Suprapubic skin (tissue), 3 donors: ENCODE data around the gene KCNA2.

Source experiments
- CTCF ChIP-seq, 2 donors: fragments of 200-600 bp in 1 of 2; fragments of 450-650 bp in 1 of 2; sonication (generic) in 1 of 2; IDR thresholded peaks; one replicate each; pipeline ENCODE4 v1.5.1; 2016 to 2019; ENCODE audit warnings: antibody characterized with exemption in 2 of 2, mild to moderate bottlenecking in 1 of 2, moderate library complexity in 1 of 2
- POLR2A ChIP-seq, 2 donors: fragments of 450-650 bp; IDR thresholded peaks; one replicate each; pipeline ENCODE4 v1.6.1; 2017; ENCODE audit warnings: antibody characterized with exemption in 2 of 2, mild to moderate bottlenecking in 2 of 2, moderate library complexity in 2 of 2

DNA sequence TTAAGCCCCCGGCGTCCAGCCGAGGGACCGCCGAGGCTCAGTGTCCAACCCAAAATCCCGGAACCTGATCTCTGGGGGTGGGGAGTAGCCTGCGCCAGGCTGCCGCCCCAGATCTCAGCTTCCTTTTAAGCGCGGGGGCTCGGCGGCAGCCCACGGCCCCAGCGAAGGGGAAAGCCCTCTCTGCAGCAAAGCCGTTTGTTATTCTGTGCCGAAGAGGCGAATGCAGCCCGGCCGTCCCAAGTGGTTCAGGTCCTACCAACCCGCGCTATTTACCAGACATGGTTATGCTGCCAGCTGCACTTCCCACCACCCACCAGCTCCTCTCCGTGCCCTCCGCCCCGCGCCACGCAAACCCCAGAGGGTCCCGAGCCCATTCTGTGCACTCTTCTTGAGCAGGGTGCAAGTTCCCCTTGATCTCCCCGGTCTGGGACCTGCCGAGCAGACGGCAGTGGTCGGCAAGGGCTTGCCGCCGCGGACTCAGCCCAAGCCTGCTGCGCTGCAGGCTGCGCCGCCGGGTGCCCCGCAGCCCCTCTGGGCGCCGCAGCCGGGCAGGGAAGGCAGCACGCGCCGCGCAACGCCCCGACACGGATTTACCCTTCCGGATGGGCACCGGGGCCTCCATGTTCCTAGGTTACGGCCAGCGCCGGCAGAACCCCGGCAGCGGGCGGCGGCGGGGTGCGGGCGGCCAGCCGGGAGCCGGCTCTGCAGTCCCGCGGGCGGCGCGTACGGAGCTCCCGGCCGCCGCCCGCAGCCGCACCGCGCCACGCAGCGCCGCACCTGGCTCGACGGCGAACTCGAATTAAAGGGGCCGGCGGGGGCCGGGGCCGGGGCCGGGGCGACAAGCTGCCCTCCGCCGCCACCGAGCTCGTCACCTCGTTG is 738 bp upstream of the KCNA2 start:
- TF ChIP-seq CTCF (IDR thresholded peaks at IDR 0.05) (no peak), POLR2A (IDR thresholded peaks at IDR 0.05) (no peak)
